Right lobe of liver (tissue), 6 donors: ENCODE data around the gene TAF3. TPM values are rescaled to one million over a fixed set of nuclear protein-coding genes. Genes with fewer than 3 reads are reported as not detected.

Experiments
- ATAC-seq, 4 donors: fragments of 200-7000 bp; cut with Tn5 transposase; one replicate each; pipeline ENCODE4 v1.9.1; 2020; ENCODE audit warnings: mild to moderate bottlenecking in 4 of 4, moderate library complexity in 4 of 4
- DNase-seq, 3 donors: peaks; one replicate each; pipeline ENCODE4 v3.0.0-alpha.2; 2020
- H3K27ac ChIP-seq, 3 donors: fragments of 200-600 bp; one replicate each; pipeline ENCODE4 v1.8.0; 2022
- H3K27me3 ChIP-seq, 2 donors: fragments of 200-600 bp; one replicate each; pipeline ENCODE4 v1.8.0; 2022
- H3K36me3 ChIP-seq, 4 donors: fragments of 200-600 bp; sonication (generic) in 1 of 4; one replicate each; pipeline versions ENCODE4 v1.5.1 to v1.8.0; 2017 to 2022; ENCODE audit warnings: control low read depth in 1 of 4
- H3K4me1 ChIP-seq, 4 donors: fragments of 200-600 bp; sonication (generic) in 1 of 4; one replicate each; pipeline versions ENCODE4 v1.5.1 to v1.8.0; 2017 to 2022; ENCODE audit warnings: control low read depth in 1 of 4
- H3K4me3 ChIP-seq, 3 donors: fragments of 200-600 bp; one replicate each; pipeline ENCODE4 v1.8.0; 2022
- H3K9me3 ChIP-seq, 4 donors: fragments of 200-600 bp; sonication (generic) in 1 of 4; one replicate each; pipeline versions ENCODE4 v1.5.1 to v1.8.0; 2017 to 2022; ENCODE audit warnings: control low read depth in 1 of 4
- POLR2A ChIP-seq: fragments of 450-650 bp; IDR thresholded peaks from one replicate; pipeline ENCODE4 v1.6.1; 2017; ENCODE audit warnings: antibody characterized with exemption, mild to moderate bottlenecking
- WGBS: methylation state at CpG from one replicate; pipeline ENCODE4 v1.1.6; 2018; ENCODE audit warnings: low coverage, low lambda C conversion rate; ENCODE audit not compliant: insufficient coverage; ENCODE audit errors: missing lambda C conversion rate; 5-methylcytosine and 5-hydroxymethylcytosine counted together
- intact Hi-C, 2 donors: fragments of 100-400 bp; cut with DNase I; formaldehyde crosslinking; loops; one replicate each; pipeline versions ENCODE4 v1.11.2 to v1.14.1; 2022
- total RNA-seq, 6 experiments: library from RNA; depleted of rRNA in 2 of 6; stranded (reverse); fragments of >200 nt in 2 of 6; fragmentation: NEBNext Ultra II Directional in 3 of 6; extraction: Animal tissue kit (Norgen Biotek cat#: 25700) in 3 of 6; gene quantifications; one replicate each; pipeline versions ENCODE4 v1.1.0 to v1.2.4, GENCODE V29; 2016 to 2023
- TF ChIP-seq, protein P1 (sequence below), 4 donors: fragments of 200-600 bp in 3 of 4; fragments of 450-650 bp in 1 of 4; IDR thresholded peaks; one replicate each; pipeline versions ENCODE4 v1.5.1 to v1.8.0; 2016 to 2022; ENCODE audit warnings: antibody characterized with exemption in 4 of 4, mild to moderate bottlenecking in 2 of 4
- donor health status: DM: no; HTN: yes; CAD: no.
- donor health status: DM: no; HTN: no; CAD: no.
- donor health status: DM: no; HTN: no; CAD: no.
- donor health status: DM: no; HTN: yes; CAD: no.
- donor health status: DM: no; HTN: yes; CAD: no.

The TAF3 gene
- total RNA-seq, 6 experiments from 2014 or later = 1.9 to 3.5 (median 3.0) TPM

GRCh38 chr10:7889947-7890542, 71.7 kb downstream of the TAF3 start:
- TF ChIP-seq, protein P1, sequence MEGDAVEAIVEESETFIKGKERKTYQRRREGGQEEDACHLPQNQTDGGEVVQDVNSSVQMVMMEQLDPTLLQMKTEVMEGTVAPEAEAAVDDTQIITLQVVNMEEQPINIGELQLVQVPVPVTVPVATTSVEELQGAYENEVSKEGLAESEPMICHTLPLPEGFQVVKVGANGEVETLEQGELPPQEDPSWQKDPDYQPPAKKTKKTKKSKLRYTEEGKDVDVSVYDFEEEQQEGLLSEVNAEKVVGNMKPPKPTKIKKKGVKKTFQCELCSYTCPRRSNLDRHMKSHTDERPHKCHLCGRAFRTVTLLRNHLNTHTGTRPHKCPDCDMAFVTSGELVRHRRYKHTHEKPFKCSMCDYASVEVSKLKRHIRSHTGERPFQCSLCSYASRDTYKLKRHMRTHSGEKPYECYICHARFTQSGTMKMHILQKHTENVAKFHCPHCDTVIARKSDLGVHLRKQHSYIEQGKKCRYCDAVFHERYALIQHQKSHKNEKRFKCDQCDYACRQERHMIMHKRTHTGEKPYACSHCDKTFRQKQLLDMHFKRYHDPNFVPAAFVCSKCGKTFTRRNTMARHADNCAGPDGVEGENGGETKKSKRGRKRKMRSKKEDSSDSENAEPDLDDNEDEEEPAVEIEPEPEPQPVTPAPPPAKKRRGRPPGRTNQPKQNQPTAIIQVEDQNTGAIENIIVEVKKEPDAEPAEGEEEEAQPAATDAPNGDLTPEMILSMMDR (IDR thresholded peaks at IDR 0.05) = no peak
- TF ChIP-seq POLR2A = no peak
- Histone ChIP-seq H3K27me3 (no peaks in the 10 kb centered on the region), H3K9me3 (no peaks in the 10 kb centered on the region), H3K4me1 (peaks cover 0 to 10% (median 0%) of the 10 kb centered on the region in 4 donors), H3K4me3 (no peak overlapping the region), H3K27ac (no peak overlapping the region), H3K36me3 (no peaks in the 10 kb centered on the region)
- ATAC-seq = no peak
- DNase-seq = no peak
- 86% methylated on average over 5 of the region's 5 CpGs for WGBS
- intact Hi-C loops = no loop called here

GRCh38 chr10:7890781-7891180, 72.5 kb downstream of the TAF3 start:
- no peaks in the 10 kb centered on the region for H3K9me3 ChIP-seq
- TF ChIP-seq, protein P1 (IDR thresholded peaks at IDR 0.05) = no peak
- no peak for TF ChIP-seq POLR2A
- no peaks in the 10 kb centered on the region for H3K36me3 ChIP-seq
- H3K27me3 ChIP-seq = no peaks in the 10 kb centered on the region
- peaks cover 0 to 10% (median 0%) of the 10 kb centered on the region in 4 donors for H3K4me1 ChIP-seq
- 91% methylated on average over 6 of the region's 6 CpGs for WGBS
- DNase-seq = no peak
- no peak for ATAC-seq
- intact Hi-C loops = no loop called here
- no peak overlapping the region for H3K4me3 ChIP-seq
- no peak overlapping the region for H3K27ac ChIP-seq

DNA sequence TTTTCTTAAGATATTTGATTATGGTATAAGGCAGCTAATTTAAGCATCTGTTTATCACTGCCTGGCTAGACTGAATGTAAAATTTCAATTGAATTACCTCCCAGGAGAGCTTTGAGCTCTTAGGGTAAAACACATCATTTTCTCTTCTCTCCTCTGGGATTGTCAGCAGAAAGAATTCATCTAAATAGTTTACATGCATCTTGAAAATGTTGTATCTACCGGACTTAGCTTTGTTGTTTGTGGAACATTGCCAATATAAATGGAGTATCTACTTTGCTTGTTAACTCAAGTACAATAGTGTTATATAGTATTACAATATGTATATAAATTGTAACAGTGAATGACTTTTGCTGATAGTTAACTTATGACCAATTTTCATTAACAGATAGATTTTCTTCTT, 73.3 kb downstream of the TAF3 start:
- H3K4me3 ChIP-seq = no peak overlapping the region
- H3K27ac ChIP-seq = no peak overlapping the region
- H3K36me3 ChIP-seq = no peaks in the 10 kb centered on the region
- peaks cover 0 to 10% (median 0%) of the 10 kb centered on the region in 4 donors for H3K4me1 ChIP-seq
- H3K9me3 ChIP-seq = no peaks in the 10 kb centered on the region
- DNase-seq = no peak
- 20% methylated on average over 1 of the region's 1 CpG for WGBS
- H3K27me3 ChIP-seq = no peaks in the 10 kb centered on the region
- intact Hi-C loops = no loop called here
- no peak for TF ChIP-seq POLR2A
- TF ChIP-seq, protein P1 (IDR thresholded peaks at IDR 0.05) = no peak
- ATAC-seq = no peak

GRCh38 chr10:7892146-7892545, 73.8 kb downstream of the TAF3 start:
- intact Hi-C loops = no loop called here
- TF ChIP-seq, protein P1 (IDR thresholded peaks at IDR 0.05) = no peak
- no peak for TF ChIP-seq POLR2A

DNA sequence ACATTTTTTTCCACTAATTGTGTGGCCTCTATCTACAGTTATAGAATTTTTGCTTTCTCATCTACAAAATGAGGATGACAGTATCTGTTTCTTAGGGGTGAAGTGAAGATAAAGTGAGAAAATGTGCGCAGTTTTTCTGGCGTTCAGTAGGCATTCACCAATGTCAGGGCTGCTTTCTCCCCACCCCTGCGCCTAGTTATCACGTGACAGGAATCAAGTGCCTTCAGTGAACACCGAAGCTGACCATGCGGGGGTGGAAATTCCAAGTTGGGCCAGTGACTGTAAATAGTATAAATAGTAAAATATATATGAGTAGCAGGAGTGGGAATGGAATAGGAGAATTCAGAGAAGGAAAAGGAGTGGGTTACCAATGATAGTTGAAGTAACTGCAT, 77.4 kb downstream of the TAF3 start:
- ATAC-seq (no peak), DNase-seq (no peak)
- no peaks in the 10 kb centered on the region for H3K9me3 ChIP-seq
- WGBS = 95% methylated on average over 6 of the region's 6 CpGs
- H3K27me3 ChIP-seq = no peaks in the 10 kb centered on the region
- H3K27ac ChIP-seq = no peak overlapping the region
- H3K36me3 ChIP-seq = no peaks in the 10 kb centered on the region
- intact Hi-C loops = no loop called here
- H3K4me1 ChIP-seq = peaks cover 0 to 10% (median 0%) of the 10 kb centered on the region in 4 donors
- no peak overlapping the region for H3K4me3 ChIP-seq
- TF ChIP-seq, protein P1 (IDR thresholded peaks at IDR 0.05) = no peak
- no peak for TF ChIP-seq POLR2A

More at GRCh38 chr10:7892146-7892545, 73.8 kb downstream of the TAF3 start:
- H3K27me3 ChIP-seq = no peaks in the 10 kb centered on the region
- DNase-seq (no peak), ATAC-seq (no peak)
- no peaks in the 10 kb centered on the region for H3K36me3 ChIP-seq
- peaks cover 0 to 10% (median 0%) of the 10 kb centered on the region in 4 donors for H3K4me1 ChIP-seq
- no peak overlapping the region for H3K4me3 ChIP-seq
- no peaks in the 10 kb centered on the region for H3K9me3 ChIP-seq
- no peak overlapping the region for H3K27ac ChIP-seq
